Ishikawa (cell line): ENCODE data around the gene HEY2.

ENCODE experiments used
- CEBPB ChIP-seq: IDR thresholded peaks from 2 replicates; pipeline ENCODE4 v1.6.1; 2012
- CREB1 ChIP-seq: IDR thresholded peaks from 2 replicates; pipeline ENCODE4 v1.6.1; 2012; ENCODE audit warnings: low read depth
- EP300 ChIP-seq: IDR thresholded peaks from 2 replicates; pipeline ENCODE4 v1.6.1; 2012; ENCODE audit warnings: borderline replicate concordance
- NFIC ChIP-seq: IDR thresholded peaks from 2 replicates; pipeline ENCODE4 v1.6.1; 2012
- RAD21 ChIP-seq: IDR thresholded peaks from 2 replicates; pipeline ENCODE4 v1.6.1; 2012; ENCODE audit warnings: low read depth
- TAF1 ChIP-seq: IDR thresholded peaks from 2 replicates; pipeline ENCODE4 v1.6.1; 2012; ENCODE audit warnings: low read depth, mild to moderate bottlenecking
- ZBTB7A ChIP-seq: IDR thresholded peaks from 2 replicates; pipeline ENCODE4 v1.6.1; 2012; ENCODE audit warnings: low read depth
- TF ChIP-seq, protein P1 (sequence below): IDR thresholded peaks from 2 replicates; pipeline ENCODE4 v1.6.1; 2012; ENCODE audit warnings: low read depth, mild to moderate bottlenecking

GRCh38 chr6:125743604-125744003 lies 5.8 kb upstream of the HEY2 start:
- TF ChIP-seq RAD21 (no peak), TAF1 (no peak), NFIC (no peak), EP300 (no peak), ZBTB7A (no peak), CREB1 (no peak), CEBPB (no peak)
- TF ChIP-seq, protein P1, sequence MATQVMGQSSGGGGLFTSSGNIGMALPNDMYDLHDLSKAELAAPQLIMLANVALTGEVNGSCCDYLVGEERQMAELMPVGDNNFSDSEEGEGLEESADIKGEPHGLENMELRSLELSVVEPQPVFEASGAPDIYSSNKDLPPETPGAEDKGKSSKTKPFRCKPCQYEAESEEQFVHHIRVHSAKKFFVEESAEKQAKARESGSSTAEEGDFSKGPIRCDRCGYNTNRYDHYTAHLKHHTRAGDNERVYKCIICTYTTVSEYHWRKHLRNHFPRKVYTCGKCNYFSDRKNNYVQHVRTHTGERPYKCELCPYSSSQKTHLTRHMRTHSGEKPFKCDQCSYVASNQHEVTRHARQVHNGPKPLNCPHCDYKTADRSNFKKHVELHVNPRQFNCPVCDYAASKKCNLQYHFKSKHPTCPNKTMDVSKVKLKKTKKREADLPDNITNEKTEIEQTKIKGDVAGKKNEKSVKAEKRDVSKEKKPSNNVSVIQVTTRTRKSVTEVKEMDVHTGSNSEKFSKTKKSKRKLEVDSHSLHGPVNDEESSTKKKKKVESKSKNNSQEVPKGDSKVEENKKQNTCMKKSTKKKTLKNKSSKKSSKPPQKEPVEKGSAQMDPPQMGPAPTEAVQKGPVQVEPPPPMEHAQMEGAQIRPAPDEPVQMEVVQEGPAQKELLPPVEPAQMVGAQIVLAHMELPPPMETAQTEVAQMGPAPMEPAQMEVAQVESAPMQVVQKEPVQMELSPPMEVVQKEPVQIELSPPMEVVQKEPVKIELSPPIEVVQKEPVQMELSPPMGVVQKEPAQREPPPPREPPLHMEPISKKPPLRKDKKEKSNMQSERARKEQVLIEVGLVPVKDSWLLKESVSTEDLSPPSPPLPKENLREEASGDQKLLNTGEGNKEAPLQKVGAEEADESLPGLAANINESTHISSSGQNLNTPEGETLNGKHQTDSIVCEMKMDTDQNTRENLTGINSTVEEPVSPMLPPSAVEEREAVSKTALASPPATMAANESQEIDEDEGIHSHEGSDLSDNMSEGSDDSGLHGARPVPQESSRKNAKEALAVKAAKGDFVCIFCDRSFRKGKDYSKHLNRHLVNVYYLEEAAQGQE, result no peak
